ENCODE results near the gene C1orf216.

DNA sequence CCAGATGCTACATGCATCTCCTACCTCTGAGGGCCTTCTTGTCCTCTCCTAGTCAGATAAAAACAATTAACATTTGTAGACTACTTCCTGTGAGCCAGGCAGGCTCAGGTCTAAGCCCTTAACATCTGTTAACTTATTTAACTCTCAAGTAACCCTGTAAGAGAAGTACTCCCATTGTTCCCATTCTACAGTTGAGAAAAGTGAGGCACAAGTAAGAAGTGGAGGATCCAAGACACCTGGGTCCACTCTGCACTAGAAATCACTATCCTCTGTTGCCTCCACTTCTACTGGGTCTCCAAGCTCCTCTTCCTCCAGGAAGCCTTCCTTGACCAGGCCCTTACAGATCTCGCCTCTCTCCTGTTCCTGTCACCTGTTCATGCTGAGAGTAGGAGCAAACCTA lies 9.7 kb downstream of the C1orf216 start:
- TF ChIP-seq, protein P1, sequence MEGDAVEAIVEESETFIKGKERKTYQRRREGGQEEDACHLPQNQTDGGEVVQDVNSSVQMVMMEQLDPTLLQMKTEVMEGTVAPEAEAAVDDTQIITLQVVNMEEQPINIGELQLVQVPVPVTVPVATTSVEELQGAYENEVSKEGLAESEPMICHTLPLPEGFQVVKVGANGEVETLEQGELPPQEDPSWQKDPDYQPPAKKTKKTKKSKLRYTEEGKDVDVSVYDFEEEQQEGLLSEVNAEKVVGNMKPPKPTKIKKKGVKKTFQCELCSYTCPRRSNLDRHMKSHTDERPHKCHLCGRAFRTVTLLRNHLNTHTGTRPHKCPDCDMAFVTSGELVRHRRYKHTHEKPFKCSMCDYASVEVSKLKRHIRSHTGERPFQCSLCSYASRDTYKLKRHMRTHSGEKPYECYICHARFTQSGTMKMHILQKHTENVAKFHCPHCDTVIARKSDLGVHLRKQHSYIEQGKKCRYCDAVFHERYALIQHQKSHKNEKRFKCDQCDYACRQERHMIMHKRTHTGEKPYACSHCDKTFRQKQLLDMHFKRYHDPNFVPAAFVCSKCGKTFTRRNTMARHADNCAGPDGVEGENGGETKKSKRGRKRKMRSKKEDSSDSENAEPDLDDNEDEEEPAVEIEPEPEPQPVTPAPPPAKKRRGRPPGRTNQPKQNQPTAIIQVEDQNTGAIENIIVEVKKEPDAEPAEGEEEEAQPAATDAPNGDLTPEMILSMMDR (IDR thresholded peaks at IDR 0.05 in 8 of 11, conservative IDR thresholded peaks at IDR 0.05 in 3 of 11) = no peak
- TF ChIP-seq POLR2AphosphoS5 (IDR thresholded peaks at IDR 0.05) = no peak
- no peak for TF ChIP-seq POLR2A (IDR thresholded peaks at IDR 0.05)
